Lung (tissue), 12 donors: ENCODE results near the gene FBF1. TPM values are rescaled to one million over a fixed set of nuclear protein-coding genes. Genes with fewer than 3 reads are reported as not detected.

Source experiments
- ATAC-seq: fragments of 200-7000 bp; cut with Tn5 transposase; one replicate; pipeline ENCODE4 v1.9.1; 2020; ENCODE audit warnings: moderate number of reproducible peaks; ENCODE audit not compliant: insufficient read depth, low FRiP score
- DNase-seq, 3 donors: peaks; one replicate each; pipeline ENCODE4 v3.0.0-alpha.2; 2013 to 2017
- H3K27ac ChIP-seq, 2 donors: one replicate each; pipeline ENCODE4 v1.5.1; 2013; ENCODE audit warnings: mild to moderate bottlenecking in 2 of 2, moderate library complexity in 2 of 2, control low read depth in 1 of 2, inconsistent platforms in 1 of 2, low read depth in 1 of 2, low read length in 1 of 2
- H3K27me3 ChIP-seq, 3 donors: one replicate each; pipeline ENCODE4 v1.5.1; 2013; ENCODE audit warnings: low read length in 2 of 3; ENCODE audit not compliant: control insufficient read depth in 3 of 3, insufficient read depth in 3 of 3
- H3K36me3 ChIP-seq, 4 donors: one replicate each; pipeline ENCODE4 v1.5.1; 2013; ENCODE audit warnings: low read length in 4 of 4, mild to moderate bottlenecking in 1 of 4, moderate library complexity in 1 of 4; ENCODE audit not compliant: control insufficient read depth in 4 of 4, insufficient read depth in 4 of 4
- H3K4me1 ChIP-seq, 5 donors: one replicate each; pipeline ENCODE4 v1.5.1; 2013; ENCODE audit warnings: low read length in 5 of 5, mild to moderate bottlenecking in 2 of 5, moderate library complexity in 1 of 5; ENCODE audit not compliant: control insufficient read depth in 5 of 5, insufficient read depth in 5 of 5
- H3K4me3 ChIP-seq: one replicate; pipeline ENCODE4 v1.5.1; 2013; ENCODE audit warnings: mild to moderate bottlenecking, control low read depth, moderate library complexity
- H3K9ac ChIP-seq, 2 donors: one replicate each; pipeline ENCODE4 v1.5.1; 2013; ENCODE audit warnings: low read length in 2 of 2, control low read depth in 1 of 2; ENCODE audit not compliant: insufficient read depth in 1 of 2
- H3K9me3 ChIP-seq, 4 donors: one replicate each; pipeline ENCODE4 v1.5.1; 2013; ENCODE audit warnings: low read length in 3 of 4, mild to moderate bottlenecking in 1 of 4, moderate library complexity in 1 of 4; ENCODE audit not compliant: control insufficient read depth in 4 of 4, insufficient read depth in 3 of 4
- CTCF ChIP-seq: IDR thresholded peaks from 2 replicates; pipeline ENCODE4 v1.5.1; 2012; ENCODE audit warnings: mild to moderate bottlenecking; ENCODE audit errors: control extremely low read depth, extremely low read depth
- WGBS, 2 donors: extraction: QIAGEN DNeasy Blood & Tissue Kit; methylation state at CpG; one replicate each; pipeline ENCODE4 v1.1.7; 2013; 5-methylcytosine and 5-hydroxymethylcytosine counted together
- polyA plus RNA-seq, 2 donors: library from polyadenylated mRNA; stranded (reverse); fragments of 200-250 nt; gene quantifications; one replicate each; pipeline ENCODE4 v1.2.1, GENCODE V29; 2013
- total RNA-seq, 2 donors: library from RNA; depleted of rRNA in 1 of 2; stranded (reverse); fragments of >200 nt in 1 of 2; gene quantifications; one replicate each; pipeline ENCODE4 v1.2.1, GENCODE V29; 2014 to 2021
- donor health status: control.
- donor health status: control.
- donor health status: Bipolar disorder and iron deficiency.
- donor health status: healthy.
- donor health status: DM: yes; HTN: yes; CAD: no.

Gene FBF1
- total and polyA plus RNA-seq, 4 donors, result 4.6 to 18.7 (median 13.1) TPM

DNA sequence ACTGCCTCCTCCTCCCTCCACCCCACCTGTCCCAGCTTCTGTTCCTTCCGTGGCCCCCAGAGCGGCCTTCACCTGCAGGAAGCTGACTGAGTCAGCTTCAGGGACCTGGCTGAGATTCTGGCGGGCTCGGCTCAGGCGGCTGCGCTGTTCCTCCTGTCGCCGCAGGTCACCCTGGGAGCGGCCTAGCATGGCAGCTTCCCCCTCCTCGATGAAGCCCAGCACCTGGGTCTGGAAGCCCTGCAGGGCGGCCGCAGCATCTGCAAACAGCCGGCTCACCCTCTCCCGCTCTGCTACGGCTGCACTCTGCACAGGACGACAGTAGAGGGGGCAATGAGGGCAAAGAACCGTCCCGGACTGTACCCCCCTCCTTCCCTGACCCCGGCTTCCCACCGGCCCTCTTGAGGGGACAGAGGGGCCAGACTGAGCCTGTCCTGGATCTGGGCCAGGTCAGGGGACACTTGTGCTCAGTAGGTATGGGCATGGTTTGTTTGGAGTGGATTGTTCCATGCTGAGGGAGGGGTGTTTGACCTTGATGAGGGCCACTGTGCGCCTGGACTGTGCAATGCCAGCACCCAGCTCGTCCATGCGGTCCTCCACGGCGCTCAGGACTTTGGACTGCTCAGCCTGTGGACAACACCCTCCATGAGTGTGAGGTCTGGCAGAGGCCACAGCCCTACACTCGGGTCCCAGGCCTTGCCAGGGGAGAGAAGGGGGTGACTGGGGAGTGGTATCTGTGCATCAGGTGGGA is 64.5 kb downstream of the FBF1 start:
- Histone ChIP-seq H3K27me3 (no peaks in the 10 kb centered on the region), H3K4me3 (peak overlapping the region; percentile 27), H3K27ac (peak overlapping the region; percentile 75 to 94), H3K36me3 (peaks cover 0 to 11% (median 7%) of the 10 kb centered on the region in 4 donors), H3K9ac (peak overlapping the region in 1 of 2 donors; percentile 79), H3K9me3 (no peaks in the 10 kb centered on the region), H3K4me1 (peaks cover 3 to 36% (median 21%) of the 10 kb centered on the region in 5 donors)
- TF ChIP-seq CTCF, result no peak
- peak; percentile 3 for ATAC-seq
- peak in 1 of 3 donors; percentile 11 for DNase-seq
- 16 to 21% methylated on average over 26 of the region's 26 CpGs for WGBS, 2 donors

GRCh38 chr17:75875940-75876189 is 65.0 kb downstream of the FBF1 start:
- ATAC-seq (peak; percentile 42), DNase-seq (no peak)
- Histone ChIP-seq H3K36me3 (peaks cover 0 to 11% (median 7%) of the 10 kb centered on the region in 4 donors), H3K9me3 (no peaks in the 10 kb centered on the region), H3K27me3 (no peaks in the 10 kb centered on the region), H3K27ac (peak overlapping the region; percentile 75 to 94), H3K4me1 (peaks cover 3 to 36% (median 22%) of the 10 kb centered on the region in 5 donors), H3K4me3 (no peak overlapping the region), H3K9ac (no peak overlapping the region)
- TF ChIP-seq CTCF, result no peak
- WGBS, 2 donors, result 41 to 48% methylated on average over 5 of the region's 5 CpGs

DNA sequence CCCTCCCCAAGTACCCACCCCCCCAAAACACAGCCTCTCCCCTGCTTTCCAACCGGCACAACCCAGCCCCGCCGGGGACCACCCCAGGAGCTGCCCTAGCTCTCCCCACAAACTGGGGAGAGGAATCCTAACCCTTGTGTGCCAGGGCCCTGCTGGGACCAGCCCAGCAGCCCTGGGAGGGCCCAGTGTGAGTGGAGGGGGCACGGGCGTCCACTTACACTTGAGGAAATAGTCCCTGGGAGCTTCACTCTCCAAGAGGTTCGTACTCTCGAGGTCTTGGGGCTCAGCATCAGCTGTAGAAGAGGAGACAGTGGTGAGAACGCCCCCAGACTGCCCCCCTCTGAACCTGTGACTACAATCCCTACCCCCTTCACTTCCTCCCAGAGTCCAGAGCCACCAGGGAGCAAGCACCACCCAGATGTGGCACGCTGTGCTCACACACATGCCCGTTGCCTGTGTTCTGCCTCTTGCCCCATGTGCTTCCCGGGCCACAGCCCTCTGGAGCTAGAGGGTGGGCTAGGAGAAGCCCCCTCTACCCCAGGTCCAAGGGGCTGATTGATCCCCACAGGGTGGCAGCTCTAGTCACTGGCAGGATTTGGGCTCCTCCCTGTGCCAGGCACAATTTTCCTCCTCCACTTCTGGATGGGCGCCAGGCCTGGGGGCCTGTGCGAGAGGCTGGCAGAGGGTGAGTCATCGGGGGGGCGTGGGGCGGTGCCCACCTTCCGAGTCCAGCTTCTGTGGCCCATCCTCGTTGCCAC is 65.5 kb downstream of the FBF1 start:
- ATAC-seq, result no peak
- DNase-seq, result no peak
- peaks cover 3 to 41% (median 25%) of the 10 kb centered on the region in 5 donors for H3K4me1 ChIP-seq
- H3K27ac ChIP-seq, result peak overlapping the region; percentile 75 to 94
- H3K9me3 ChIP-seq, result no peaks in the 10 kb centered on the region
- H3K36me3 ChIP-seq, result peaks cover 0 to 11% (median 7%) of the 10 kb centered on the region in 4 donors
- H3K9ac ChIP-seq, result no peak overlapping the region
- 55 to 65% methylated on average over 17 to 18 of the region's 18 CpGs for WGBS, 2 donors
- H3K27me3 ChIP-seq, result no peaks in the 10 kb centered on the region
- no peak overlapping the region for H3K4me3 ChIP-seq
- no peak for TF ChIP-seq CTCF
